ENCODE data around the gene PAK4. TPM values are rescaled to one million over a fixed set of nuclear protein-coding genes. Genes with fewer than 3 reads are reported as not detected.

The PAK4 gene
- total and polyA plus RNA-seq, 2 of the 13 experiments (the other 11 are each of a cell fraction or from before 2014, with no cell fraction given): 9.5 to 17.8 TPM

GRCh38 chr19:39145180-39145953 lies 19.8 kb downstream of the PAK4 start (continued):
- TF ChIP-seq ZBTB34 (CRISPR knock-in tag; IDR thresholded peaks at IDR 0.05) (0 out of 2 replicates have a peak, but pooled peaks have one; percentile 55), HNRNPK (IDR thresholded peaks at IDR 0.05; ENCODE audit: low read depth, low read length, poor library complexity, severe bottlenecking) (no peak), ZNF281 (CRISPR knock-in tag; IDR thresholded peaks at IDR 0.05; ENCODE audit: borderline replicate concordance) (peak; percentile 57; the same call in 1 of the 2 replicates), MAX (IDR thresholded peaks at IDR 0.05) (peak; percentile 64; the same call in 1 of the 2 replicates), MAZ (IDR thresholded peaks at IDR 0.05; ENCODE audit: borderline replicate concordance, low read depth, low read length) (peak; percentile 77; the same call in 1 of the 2 replicates), MAZ (CRISPR knock-in tag; IDR thresholded peaks at IDR 0.05; ENCODE audit: low read depth) (peak; percentile 81; the same call in 1 of the 2 replicates), ZNF710 (CRISPR knock-in tag; IDR thresholded peaks at IDR 0.05; ENCODE audit: borderline replicate concordance) (no peak), ZNF280B (CRISPR knock-in tag; IDR thresholded peaks at IDR 0.05; ENCODE audit: borderline replicate concordance) (peak; percentile 54; the same call in 1 of the 2 replicates), TGIF2 (CRISPR knock-in tag; IDR thresholded peaks at IDR 0.05) (no peak), REPIN1 (CRISPR knock-in tag; IDR thresholded peaks at IDR 0.05; ENCODE audit: borderline replicate concordance, low read depth) (peak; percentile 54; the same call in 1 of the 2 replicates), ZNF501 (CRISPR knock-in tag; IDR thresholded peaks at IDR 0.05) (peak; percentile 49; the same call in 1 of the 2 replicates), UBTF (CRISPR knock-in tag; IDR thresholded peaks at IDR 0.05) (peak; percentile 45; the same call in 1 of the 2 replicates), ZKSCAN8 (CRISPR knock-in tag; IDR thresholded peaks at IDR 0.05; ENCODE audit: borderline replicate concordance) (0 out of 2 replicates have a peak, but pooled peaks have one; percentile 7), ZNF350 (CRISPR knock-in tag; IDR thresholded peaks at IDR 0.05; ENCODE audit: borderline replicate concordance, low read depth) (0 out of 2 replicates have a peak, but pooled peaks have one; percentile 35), TCF7L2 (IDR thresholded peaks at IDR 0.05; ENCODE audit: low read depth, low read length) (no peak)

Data from HepG2 (cell line).